Head of caudate nucleus (tissue), 42 donors: ENCODE measurements around the gene ZNF536.
A peak's percentile ranks its signal among the peaks of the same experiment; 100 is the strongest.

Source experiments
- DNase-seq, 42 donors: peaks; one replicate each; pipeline versions ENCODE4 v3.0.0 to v3.0.0-alpha.2; 2020 to 2021; ENCODE audit warnings: mixed read lengths in 7 of 42
- intact Hi-C: fragments of 100-400 bp; cut with DNase I; formaldehyde crosslinking; loops from one replicate; pipeline ENCODE4 v1.15.0; 2022

The ZNF536 gene

GRCh38 chr19:30593356-30593755 lies 221.2 kb downstream of the ZNF536 start:
- peak in 34 of 42 donors; percentile 9 to 76 (median 42) for DNase-seq
- intact Hi-C loops, result no loop called here

DNA sequence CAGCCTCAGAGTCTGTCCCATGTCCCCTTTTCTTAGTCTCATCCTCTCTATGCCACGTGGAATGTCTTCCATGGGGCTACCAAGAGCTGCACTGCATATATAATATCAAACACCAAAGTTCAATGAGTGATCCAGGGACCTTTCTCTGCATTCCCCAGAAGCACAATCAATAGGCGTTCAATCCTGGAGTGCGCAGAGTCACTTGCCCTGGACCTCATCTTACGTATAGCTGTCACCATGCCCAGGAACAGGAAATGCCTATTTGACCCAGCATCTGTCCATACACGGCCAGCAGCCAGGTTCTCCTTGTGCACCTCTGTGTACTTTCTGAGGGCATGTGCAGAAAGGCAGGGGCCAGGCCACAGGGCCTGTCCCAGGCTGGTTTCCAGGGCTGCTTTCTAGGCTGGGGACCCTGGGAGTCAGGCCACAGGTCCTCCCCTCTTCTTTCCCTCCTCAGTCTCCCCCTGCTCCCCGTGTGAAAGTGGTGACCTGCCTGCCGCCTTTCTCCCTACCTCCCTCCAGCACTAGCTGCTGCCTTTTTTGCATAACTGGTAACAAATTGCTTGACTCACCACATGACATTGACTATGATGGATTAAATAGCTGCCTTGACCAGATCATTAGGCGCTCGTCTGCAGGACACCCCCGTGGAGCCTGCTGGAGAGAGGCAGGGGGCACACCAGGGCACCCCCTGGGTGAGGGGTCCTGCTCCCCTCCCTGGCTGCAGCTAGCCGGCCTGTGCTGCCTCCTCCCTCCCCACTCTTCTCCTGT lies 222.0 kb downstream of the ZNF536 start:
- intact Hi-C loops, result no loop called here
- DNase-seq, result peak in 3 of 42 donors; percentile 16 to 36 (median 35)

GRCh38 chr19:30596268-30596667 lies 224.1 kb downstream of the ZNF536 start:
- DNase-seq, result peak in 2 of 42 donors; percentile 25 to 42
- intact Hi-C loops, result no loop called here

- intact Hi-C loops, result no loop called here
- peak in 2 of 42 donors; percentile 13 to 44 for DNase-seq
These were observed 224.7 kb downstream of the ZNF536 start for GRCh38 chr19:30596813-30597399.

GRCh38 chr19:30598688-30599087 lies 226.5 kb downstream of the ZNF536 start:
- intact Hi-C loops, result no loop called here
- DNase-seq, result no peak

DNA sequence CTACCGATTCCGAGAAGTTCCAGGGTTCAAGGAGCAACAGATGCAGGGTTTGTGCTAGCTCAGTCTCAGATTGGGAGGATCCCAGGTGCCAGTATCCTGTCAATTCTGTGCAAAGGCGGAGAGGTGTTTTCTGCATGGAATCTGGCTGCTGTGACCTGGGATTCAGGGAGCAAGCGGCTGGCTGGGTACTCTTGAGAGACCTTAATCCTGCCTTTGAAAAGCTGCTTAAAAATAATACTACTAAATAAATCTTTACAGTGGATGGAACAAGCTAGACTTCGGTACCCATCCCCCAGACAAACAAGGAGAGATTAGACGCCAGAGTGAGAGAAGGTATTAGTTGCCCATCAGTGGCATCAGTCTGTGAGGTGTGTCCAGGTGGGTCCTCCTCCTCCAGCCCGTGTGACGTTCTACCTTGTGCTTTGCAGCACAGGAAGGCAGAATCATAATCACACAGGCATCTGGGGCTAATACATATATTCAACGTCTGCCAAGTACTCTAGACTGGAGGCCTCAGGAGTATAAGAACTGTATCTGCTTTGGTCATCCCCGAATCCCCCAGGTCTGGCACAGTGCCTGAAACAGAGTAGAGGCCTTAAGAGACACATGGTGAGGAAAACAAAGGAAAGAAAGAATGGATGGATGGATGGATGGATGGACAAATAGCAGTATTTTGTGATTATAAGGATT lies 230.6 kb downstream of the ZNF536 start:
- intact Hi-C loops, result no loop called here
- peak in 1 of 42 donors; percentile 39 for DNase-seq

DNA sequence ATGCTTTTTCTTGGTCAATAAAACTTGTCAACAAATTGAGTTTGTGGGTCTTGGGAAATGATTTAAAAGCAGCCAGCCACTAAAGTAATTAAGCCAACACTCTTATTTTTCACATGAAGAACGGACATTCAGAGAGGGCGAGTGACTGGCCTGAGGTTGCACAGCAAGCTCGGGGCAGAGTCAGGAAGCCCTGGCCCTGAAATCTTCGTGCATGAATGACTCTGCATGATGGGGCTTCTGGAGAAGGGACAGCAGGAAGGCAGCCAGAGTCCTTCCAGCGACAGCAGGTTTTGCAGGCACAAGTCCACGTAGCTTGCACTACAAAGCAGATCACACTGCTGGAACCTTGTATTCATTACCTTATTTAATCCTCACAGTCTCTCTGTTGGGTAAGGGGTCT lies 232.5 kb downstream of the ZNF536 start:
- DNase-seq, result no peak
- intact Hi-C loops, result no loop called here

DNA sequence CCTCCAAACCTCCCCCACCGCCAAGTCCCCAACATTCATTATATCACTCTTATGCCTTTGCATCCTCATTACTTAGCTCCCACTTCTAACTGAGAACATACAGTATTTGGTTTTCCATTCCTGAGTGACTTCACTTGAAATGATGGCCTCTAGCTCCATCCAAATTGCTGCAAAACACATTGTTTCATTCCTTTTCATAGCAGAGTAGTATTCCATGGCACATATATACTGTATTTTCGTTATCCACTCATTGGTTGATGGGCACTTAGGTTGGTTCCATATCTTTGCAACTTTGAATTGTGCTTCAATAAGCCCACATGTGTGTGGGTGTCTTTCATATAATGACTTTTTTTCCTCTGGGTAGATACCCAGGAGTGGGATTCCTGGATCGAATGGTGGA lies 233.1 kb downstream of the ZNF536 start:
- DNase-seq, result no peak
- intact Hi-C loops, result no loop called here

- intact Hi-C loops, result no loop called here
- DNase-seq, result no peak
These were observed 234.2 kb downstream of the ZNF536 start for GRCh38 chr19:30606114-30607050.
